HTR-8/SVneo (cell line): ENCODE results near the gene SCD5.

Source experiments
- DNase-seq: peaks from one replicate; pipeline ENCODE4 v3.0.0; 2011; ENCODE audit warnings: low spot score, mixed read lengths; ENCODE audit not compliant: insufficient read length
- FAIRE-seq: peaks from 2 replicates; lab custom pipeline; 2011; peaks lifted over from hg19 to GRCh38; lab: Jason Lieb, UNC

SCD5 gene

DNA sequence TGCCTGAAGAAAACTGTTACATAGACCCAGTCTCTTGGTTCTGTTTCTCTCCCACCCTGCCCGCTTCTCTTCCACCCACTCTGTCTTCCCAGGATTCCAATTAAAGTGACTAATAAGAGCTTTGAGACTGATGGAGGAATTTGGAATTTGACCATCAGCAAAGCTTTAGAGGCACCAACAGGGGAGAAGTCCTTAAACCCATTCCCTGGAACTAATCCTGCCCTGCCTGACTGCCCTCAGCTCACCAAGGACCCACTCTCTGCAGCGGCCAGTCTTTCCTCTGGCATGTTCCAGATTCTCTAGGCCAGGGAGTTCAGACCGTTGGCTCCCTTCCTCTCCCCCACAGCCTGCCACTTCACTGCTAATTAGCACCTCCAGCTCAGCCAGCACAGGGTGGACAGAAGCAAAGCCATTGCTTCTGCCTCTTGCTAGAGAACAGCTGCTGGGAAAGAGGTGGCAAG is 23.9 kb downstream of the SCD5 start:
- FAIRE-seq (no peak), DNase-seq (no peak)

DNA sequence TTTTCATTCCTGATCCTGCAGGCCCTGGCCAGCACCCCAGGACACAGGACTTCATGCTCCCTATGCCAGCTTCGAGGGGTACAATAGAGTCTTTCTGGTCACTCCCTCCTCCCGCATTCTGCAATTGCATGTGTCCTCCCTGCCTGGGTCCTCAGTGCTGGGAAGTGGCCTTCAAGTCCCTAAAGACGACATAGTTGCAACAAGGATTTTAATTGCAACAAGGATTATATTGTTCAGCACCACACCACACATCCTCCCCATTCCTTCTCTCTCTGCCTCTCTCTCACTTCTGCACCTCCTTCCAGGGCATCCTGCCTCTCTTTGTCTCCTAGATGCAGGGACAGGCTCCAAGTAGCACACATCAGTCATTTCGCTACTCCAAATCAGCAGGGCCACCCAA is 25.5 kb downstream of the SCD5 start:
- DNase-seq (no peak), FAIRE-seq (no peak)

- no peak for FAIRE-seq
- DNase-seq, result no peak
These were observed 28.0 kb downstream of the SCD5 start for GRCh38 chr4:82770607-82771006.

GRCh38 chr4:82765134-82765533 is 33.5 kb downstream of the SCD5 start:
- FAIRE-seq, result no peak
- DNase-seq, result no peak

- FAIRE-seq (no peak), DNase-seq (no peak)
These were observed 37.4 kb downstream of the SCD5 start for GRCh38 chr4:82761229-82761628.

DNA sequence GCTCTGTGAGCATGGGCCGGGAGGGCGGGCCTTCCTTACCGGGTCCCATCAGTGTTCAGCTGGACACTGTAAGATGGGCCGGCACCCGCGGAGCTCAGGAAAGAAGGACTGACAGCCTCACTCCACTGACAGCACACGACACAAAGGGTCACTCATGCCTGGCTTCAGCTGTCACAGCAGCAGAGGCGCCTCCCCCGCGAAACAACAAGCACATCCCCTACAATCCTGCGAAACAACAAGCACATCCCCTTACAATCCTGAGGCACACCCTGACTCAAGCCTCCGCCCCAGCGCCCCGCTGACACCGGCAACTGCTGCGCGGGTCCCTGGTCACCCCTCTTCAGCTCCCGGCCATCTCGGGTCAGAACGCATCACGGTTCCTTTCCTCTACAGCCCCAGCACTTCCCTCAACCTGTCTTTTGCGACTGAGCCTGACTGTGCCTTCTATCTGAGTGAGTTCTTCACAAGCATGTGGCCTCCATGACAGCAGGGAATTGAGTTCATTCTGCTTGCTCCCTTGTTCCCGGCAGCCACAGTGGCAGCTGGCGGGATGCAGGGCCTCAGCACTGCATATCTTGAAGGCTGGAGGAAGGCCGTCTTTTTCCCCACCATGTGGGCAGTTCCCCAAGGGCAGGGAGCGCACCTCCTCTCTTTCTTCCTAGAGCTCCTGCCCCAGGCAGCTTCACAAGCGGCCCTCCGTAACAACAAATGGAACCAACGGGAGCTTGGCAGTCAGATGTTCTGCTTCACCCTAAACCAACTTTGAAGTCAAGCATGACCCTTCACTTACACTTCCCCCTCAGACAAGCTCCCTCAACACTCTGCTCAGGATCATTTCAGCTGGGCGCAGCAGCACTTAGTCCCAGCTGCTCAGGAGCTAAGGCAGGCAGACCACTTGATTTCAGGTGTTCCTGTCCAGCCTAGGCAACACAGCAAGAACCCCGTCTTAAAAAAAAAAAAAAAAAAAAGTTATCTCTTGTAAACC is 39.6 kb downstream of the SCD5 start:
- DNase-seq (no peak), FAIRE-seq (no peak)

DNA sequence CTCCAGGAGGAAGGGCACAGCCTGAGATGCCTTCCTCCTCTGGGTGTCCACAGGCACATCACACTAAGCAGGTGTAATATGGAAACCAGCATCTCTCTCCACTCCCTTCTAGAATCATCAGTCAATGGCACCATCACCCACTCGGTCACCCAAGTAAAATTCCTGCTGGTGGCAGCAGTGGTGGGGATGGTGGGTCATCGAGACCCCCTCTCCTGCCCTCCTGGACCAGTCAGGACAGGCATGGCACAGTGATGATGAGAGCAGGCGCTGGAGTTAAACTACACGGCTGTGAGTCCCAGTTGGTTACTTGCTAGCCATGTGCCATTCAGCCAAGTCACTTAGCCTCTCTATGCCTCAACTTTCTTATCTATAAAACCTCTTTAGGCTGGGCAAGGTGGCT is 42.5 kb downstream of the SCD5 start:
- no peak for FAIRE-seq
- no peak for DNase-seq

- FAIRE-seq (no peak), DNase-seq (no peak)
These were observed 42.9 kb downstream of the SCD5 start for GRCh38 chr4:82755650-82756049.

- FAIRE-seq, result no peak
- no peak for DNase-seq
These were observed 44.0 kb downstream of the SCD5 start for GRCh38 chr4:82754513-82755165.

GRCh38 chr4:82753725-82754410 is 44.7 kb downstream of the SCD5 start:
- FAIRE-seq, result no peak

GRCh38 chr4:82753238-82753637 is 45.4 kb downstream of the SCD5 start:
- DNase-seq (no peak), FAIRE-seq (no peak)

More at GRCh38 chr4:82753725-82754410, 44.7 kb downstream of the SCD5 start:
- DNase-seq, result no peak

- DNase-seq, result no peak
- FAIRE-seq, result no peak
These were observed 49.7 kb downstream of the SCD5 start for GRCh38 chr4:82748810-82749470.

DNA sequence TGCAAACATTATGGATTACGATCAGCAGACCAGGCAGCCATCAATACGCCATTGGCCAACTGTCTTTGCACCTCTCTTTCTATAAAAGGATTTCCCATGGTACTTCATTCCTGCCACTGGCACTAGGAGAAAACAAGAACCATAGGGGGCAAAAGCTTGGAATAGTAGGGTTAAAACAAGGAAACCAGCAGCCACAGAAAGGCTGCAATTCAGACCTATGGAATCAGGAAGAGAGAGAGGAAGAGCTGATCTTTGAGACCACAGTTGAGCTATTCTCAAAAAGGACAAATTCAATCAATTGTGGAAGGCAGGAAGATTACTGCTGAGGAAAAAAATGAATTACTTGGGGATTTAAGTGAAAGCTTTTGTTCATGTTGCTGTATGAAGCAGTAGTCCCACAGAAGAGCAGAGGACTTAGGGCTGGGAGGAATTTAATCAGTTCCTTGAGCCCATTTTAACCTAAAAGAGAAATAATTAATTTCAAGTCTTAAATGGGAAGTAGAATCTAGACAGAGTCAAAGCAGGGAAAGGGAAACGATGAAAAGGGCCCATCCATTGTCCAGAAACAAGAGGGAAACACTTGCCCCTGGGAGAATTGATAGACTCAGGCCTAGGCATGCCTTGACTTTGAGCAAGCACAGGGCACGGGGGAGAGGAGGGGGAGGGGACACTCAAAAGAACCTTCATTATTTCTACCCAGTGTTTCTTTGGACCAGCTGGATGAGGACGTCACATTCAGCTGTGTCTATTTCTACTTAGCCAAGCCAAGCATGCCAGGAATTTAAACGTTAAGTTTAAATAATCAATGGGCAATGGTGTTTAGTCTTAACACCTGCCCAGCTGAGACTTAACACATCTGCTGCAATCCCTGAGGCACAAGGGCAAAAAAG is 50.7 kb downstream of the SCD5 start:
- no peak for DNase-seq
- FAIRE-seq, result no peak

- FAIRE-seq, result no peak
- no peak for DNase-seq
These were observed 51.7 kb downstream of the SCD5 start for GRCh38 chr4:82746705-82747574.

- FAIRE-seq (no peak), DNase-seq (no peak)
These were observed 53.3 kb downstream of the SCD5 start for GRCh38 chr4:82745173-82745842.

GRCh38 chr4:82744284-82744968 is 54.2 kb downstream of the SCD5 start:
- DNase-seq (no peak), FAIRE-seq (no peak)

GRCh38 chr4:82741188-82741587 is 57.4 kb downstream of the SCD5 start:
- no peak for FAIRE-seq
- DNase-seq, result no peak
